COR-L47 (cell line): ENCODE results near the gene CDKN2D.

Source experiments
- DNase-seq: peaks from one replicate; lab custom pipeline; 2025; lab: John Stamatoyannopoulos, UW

CDKN2D gene

DNA sequence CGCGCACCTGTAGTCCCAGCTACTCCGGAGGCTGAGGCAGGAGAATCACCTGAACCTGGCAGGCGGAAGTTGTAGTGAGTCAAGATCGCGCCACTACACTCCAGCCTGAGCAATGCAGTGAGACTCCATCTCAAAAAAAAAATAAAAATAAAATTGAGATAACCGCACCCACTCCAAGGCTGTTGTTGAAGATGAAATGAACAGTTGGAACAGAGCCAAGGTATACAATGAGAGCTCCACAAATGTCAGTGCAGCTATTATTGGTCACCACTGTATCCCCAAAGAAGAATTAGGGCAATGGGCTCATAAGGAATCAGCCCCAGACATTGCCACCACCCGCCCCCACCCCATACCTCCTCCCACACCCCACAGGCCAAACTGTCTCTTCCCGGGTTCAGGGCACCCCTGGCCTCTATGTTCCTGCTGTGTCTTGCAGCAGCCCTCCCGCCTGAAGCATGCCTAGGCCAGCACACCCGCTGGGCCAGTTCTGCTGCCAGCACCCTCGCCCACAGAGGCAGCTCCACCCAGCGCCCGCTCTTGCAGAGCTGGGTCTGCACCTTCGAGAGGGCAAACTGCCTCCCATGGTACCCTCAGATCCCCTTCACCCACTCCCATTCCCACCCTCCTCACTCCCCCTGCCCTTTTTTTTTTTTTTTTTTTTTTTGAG, 48.0 kb downstream of the CDKN2D start:
- DNase-seq: no peak

DNA sequence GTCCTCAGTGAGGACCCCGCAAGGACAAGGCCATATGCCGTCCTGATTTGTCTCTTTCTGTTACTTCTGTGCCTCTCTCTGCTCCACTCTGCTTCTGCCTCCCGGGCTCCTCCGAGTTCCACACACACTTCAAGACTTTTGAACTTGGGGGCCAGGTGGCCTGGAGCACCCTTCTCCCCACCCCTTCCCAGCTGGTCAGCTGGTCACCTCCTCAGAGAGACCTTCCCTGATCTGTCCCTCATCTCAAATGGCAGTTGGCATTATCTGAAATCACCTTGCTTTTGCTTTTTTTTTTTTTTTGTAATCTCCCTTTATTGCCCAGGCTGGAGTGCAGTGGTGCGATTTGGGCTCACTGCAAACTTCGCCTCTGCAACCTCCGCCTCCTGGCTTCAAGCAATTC, 49.4 kb downstream of the CDKN2D start:
- no peak for DNase-seq

DNA sequence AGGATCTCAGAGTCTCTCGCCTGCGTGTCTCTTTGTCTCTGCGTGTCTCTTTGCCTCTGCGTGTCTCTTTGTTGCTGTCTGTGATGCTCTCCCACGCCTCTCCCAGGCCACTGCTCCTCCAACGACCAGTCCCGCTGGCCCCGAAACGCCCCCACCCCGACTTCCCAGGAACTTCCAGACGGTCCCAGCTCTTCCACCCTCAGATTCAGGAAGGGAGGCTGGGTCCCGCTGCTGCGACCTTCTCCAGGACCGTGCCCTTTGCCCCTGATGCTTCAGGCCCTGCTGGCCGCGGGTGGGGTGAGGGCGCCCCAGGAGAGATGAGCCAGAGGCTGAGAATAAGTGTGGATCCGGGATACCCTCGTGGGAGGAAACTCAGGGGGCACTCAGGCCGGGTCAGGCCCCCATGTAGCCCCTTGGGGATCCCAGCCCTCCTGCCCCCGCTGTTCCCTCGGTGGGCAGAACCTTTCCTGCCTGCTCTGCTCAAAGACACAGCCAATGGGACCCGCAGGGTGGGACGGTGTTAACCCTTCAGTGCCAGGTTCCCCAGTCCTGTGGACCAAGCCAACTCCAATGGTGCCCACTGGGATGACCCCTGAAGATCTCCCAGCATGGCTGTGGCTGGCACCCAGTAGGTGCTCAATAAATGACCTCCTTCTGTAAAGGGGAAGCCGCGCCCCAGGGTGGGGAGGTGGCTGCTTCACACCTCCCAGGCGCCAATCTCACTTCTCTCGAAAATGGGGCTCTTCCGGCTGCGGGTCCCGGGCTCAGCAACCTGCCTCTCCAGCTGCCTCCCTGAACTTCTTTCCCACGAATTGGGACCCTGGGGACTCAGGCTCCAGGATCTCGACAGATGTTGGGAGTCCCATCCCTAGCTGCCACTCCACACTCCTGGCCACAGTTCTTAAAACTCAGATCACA, 50.1 kb downstream of the CDKN2D start:
- DNase-seq: no peak

DNA sequence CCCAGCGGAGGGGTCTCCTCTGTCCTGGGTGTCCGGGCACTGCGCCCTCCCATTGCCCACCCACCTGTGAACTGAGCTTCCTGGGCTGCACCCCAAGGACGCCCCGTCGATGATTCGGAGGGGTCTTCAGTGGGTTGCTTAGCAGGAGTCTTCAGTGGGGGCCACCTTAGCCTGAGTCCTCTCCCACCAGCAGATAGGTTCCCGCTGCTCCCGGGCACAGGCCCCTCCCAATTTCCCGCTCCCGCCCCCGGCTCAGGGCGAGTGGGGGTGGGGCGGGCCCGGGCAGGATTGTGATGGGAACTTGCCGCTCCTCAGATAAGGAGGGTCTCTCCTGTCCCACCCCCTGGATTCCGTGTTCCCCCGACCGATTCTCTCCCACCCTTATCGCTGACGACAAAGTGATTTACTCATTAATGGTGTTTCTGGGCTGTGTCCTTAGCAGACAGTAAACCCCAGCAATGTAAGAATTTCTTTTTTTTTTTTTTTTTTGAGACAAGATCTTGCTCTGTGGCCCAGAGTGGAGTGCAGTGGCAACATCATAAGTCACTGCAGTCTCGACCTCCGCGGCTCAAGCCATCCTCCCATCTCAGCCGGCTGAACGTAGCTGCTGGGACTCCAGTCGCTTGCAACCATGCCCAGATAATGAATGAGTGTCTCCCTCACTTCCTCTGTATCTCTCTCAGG, 50.9 kb downstream of the CDKN2D start:
- DNase-seq: peak; percentile 20

DNA sequence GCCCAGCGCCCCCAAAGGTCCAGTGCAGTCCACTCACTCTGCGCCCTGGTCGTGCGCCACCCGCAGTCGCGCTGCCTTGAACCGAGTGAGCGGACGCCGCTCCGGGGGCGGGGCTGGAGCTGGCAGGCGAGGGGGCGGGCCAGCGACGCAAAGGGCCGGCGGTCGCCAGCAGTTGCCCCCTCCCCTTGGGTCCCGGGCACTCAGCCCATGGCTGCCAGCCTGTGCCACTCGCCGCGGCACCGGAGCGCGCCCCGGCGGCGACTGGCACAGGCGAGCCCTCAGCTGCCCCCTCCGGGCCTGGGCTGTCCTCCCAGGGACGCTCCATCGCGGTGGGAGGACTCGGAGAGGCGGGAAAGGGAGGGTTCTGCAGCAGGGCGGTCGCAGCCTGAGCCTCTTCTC, 51.4 kb downstream of the CDKN2D start, which contains the start of gene S1PR5:
Gene S1PR5 (minus strand): TSS at position 87 of the 399 bp plus-strand sequence. CDS start 2,436 bp downstream, outside the sequence.
- peak; percentile 25 for DNase-seq

DNA sequence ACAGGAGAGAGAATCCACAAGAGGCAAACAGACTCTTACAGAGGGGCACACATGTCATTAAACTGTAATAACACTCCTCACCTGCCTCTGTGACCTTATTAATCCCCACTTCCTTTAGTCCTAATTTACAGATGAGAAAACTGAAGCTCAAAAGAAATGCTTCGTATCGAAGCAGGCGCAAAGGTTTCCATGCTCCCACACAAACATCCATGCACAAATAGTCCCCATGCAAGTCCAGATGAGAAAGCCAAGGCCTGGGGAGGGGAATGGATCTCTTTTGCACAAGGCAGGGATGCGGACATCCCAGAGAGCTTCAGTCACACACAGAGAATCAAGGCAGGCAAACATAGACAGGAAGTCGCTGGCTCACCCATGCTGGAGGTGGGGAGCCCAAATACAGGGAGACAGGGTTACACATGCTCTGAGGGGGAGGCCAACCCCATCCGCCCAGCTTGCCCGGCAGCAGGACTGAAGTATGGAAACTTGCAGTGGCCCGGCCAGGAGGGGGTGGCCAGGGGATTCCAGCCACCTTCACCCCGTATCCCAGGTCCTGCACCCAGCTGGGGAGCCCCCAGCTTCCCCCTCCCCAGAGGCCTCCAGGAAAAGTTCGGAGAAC, 52.0 kb downstream of the CDKN2D start:
- DNase-seq: peak; percentile 7
